Bronchial epithelial cell (primary cell): Measurements from ENCODE around the gene LRRC4C. TPM values are rescaled to one million over a fixed set of nuclear protein-coding genes. Genes with fewer than 3 reads are reported as not detected.

ENCODE experiments used
- DNase-seq: peaks from one replicate; pipeline ENCODE4 v3.0.0-alpha.2; 2010; ENCODE audit warnings: low read depth
- FAIRE-seq: peaks from 2 replicates; lab custom pipeline; 2011; peaks lifted over from hg19 to GRCh38; lab: Jason Lieb, UNC
- H3K27me3 ChIP-seq: 2 replicates; pipeline ENCODE4 v1.5.1; 2011; ENCODE audit warnings: low read length; ENCODE audit not compliant: control insufficient read depth, insufficient read depth
- H3K36me3 ChIP-seq: 2 replicates; pipeline ENCODE4 v1.5.1; 2011; ENCODE audit warnings: low read length; ENCODE audit not compliant: control insufficient read depth, insufficient read depth
- H3K4me3 ChIP-seq: 2 replicates; pipeline ENCODE4 v1.5.1; 2011; ENCODE audit warnings: mild to moderate bottlenecking, low read depth, low read length, control low read depth
- total RNA-seq: library from RNA; depleted of rRNA; stranded (reverse); fragments of >200 nt; gene quantifications from 2 replicates; pipeline ENCODE4 v1.2.1, GENCODE V29; 2014
- TF ChIP-seq, protein P1 (sequence below): IDR thresholded peaks from 2 replicates; pipeline ENCODE4 v1.5.1; 2011; ENCODE audit warnings: mild to moderate bottlenecking, moderate library complexity, low read length, control low read depth, inconsistent platforms; ENCODE audit not compliant: insufficient read depth, severe bottlenecking

Gene LRRC4C
- total RNA-seq, 1 donor from 2014 or later: not detected

DNA sequence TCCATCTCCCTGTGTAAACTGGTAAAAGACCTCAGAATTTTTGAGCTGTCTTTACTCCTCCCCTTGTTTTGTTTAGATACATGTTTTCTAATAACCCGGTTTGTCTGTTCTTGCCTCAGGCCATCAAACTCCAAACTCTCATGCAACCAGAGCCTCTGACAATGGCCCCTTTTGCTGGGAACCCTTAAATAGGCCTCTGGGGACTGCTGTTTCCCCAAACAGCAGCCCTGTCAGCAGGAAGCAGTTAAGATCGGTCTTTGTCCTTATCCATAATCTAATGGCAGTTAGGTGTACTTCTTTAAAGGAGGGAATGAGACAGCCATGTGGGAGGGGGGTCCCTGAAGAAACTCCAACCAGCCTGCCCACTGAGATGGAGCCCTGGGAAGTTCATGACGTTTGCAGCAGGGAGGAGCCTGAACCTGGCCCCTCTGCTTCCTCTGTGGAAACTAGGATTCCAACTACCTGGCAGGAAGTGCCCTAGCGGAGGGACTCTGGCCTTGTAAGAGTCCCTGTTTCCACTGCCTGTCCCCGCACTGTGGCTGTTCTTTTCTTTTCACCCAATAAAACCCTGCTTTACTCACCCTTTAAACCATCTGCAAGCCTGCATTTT, 1354.4 kb downstream of the LRRC4C start:
- no peaks in the 10 kb centered on the region for H3K27me3 ChIP-seq
- no peak overlapping the region for H3K4me3 ChIP-seq
- H3K36me3 ChIP-seq: no peaks in the 10 kb centered on the region
- FAIRE-seq (no peak), DNase-seq (no peak)
- TF ChIP-seq, protein P1, sequence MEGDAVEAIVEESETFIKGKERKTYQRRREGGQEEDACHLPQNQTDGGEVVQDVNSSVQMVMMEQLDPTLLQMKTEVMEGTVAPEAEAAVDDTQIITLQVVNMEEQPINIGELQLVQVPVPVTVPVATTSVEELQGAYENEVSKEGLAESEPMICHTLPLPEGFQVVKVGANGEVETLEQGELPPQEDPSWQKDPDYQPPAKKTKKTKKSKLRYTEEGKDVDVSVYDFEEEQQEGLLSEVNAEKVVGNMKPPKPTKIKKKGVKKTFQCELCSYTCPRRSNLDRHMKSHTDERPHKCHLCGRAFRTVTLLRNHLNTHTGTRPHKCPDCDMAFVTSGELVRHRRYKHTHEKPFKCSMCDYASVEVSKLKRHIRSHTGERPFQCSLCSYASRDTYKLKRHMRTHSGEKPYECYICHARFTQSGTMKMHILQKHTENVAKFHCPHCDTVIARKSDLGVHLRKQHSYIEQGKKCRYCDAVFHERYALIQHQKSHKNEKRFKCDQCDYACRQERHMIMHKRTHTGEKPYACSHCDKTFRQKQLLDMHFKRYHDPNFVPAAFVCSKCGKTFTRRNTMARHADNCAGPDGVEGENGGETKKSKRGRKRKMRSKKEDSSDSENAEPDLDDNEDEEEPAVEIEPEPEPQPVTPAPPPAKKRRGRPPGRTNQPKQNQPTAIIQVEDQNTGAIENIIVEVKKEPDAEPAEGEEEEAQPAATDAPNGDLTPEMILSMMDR: no peak

DNA sequence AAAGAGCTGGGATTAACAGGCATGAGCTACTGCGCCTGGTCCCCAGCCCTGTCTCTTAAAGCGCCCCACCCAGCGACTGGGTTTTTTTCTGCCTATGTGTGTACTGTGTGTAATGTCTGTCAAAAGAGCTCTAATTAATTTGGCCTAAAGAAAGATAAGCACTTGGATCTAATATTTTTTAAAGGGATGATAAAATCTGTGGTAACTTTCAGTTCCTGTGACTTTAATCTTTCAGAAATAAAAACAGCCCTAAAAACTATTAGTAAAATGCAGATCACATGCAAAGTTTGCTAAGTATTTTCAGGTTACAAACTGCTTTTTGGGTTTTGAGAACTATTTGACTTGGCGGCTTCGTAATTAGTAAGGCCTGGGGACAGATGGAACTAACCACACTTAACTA, 1358.7 kb downstream of the LRRC4C start:
- H3K27me3 ChIP-seq: no peaks in the 10 kb centered on the region
- TF ChIP-seq, protein P1: no peak
- DNase-seq (no peak), FAIRE-seq (no peak)
- no peaks in the 10 kb centered on the region for H3K36me3 ChIP-seq
- H3K4me3 ChIP-seq: no peak overlapping the region

DNA sequence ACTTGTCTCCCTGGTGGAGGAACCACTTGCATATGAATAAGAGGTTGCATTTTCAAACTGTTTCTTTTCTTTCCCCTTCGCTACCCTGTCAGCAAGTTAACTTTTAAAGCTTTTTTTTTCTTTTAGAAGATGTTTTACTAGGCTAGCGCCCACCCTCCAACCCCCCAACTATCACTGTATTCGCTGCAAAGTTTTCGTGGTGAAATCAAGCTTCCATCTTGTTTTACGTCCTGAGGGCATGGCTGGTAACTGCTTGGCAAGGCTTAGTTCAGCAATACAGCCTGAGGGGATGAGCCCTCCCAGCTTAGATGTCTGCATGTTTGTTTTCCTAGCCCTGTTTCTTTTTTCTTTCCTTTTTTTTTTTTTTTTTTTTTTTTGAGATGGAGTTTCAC, 1359.3 kb downstream of the LRRC4C start:
- TF ChIP-seq, protein P1: no peak
- FAIRE-seq (no peak), DNase-seq (no peak)
- Histone ChIP-seq H3K36me3 (no peaks in the 10 kb centered on the region), H3K4me3 (no peak overlapping the region), H3K27me3 (no peaks in the 10 kb centered on the region)

DNA sequence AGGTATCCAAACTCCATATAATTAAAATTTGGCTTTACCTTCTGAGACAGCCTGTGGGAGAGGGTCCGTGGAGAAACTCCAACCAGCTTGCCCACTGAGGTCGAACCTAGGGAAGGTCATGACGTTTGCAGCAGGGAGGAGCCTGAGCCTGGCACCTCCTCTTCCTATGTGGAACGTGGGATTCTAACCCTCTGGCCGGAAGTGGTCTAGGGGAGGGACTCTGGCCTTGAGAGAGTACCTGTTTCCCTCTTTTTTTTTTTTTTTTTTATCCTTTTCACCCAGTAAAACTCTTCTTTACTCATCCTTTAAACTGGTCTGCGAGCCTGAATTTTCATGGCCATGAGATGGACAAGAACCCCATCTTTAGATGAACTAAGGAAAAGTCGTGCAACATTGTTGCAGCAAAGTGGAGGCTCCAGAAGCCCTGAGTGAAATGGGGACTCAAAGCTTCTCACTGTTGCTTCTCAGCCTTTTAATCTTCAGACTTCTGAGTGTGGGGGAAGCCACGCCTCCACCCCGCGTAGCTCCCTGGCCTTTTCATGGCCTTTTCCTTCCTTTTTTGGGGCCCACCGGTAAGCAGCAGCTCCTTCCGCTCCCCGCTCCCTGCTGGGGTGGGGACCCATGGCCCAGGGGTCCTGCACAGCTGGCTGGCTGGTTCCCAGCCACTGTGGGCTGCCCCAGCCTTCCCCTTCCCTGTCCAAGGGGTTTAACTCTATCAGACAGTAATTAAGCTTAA, 1359.9 kb downstream of the LRRC4C start:
- FAIRE-seq: no peak
- Histone ChIP-seq H3K4me3 (no peak overlapping the region), H3K27me3 (no peaks in the 10 kb centered on the region), H3K36me3 (no peaks in the 10 kb centered on the region)
- TF ChIP-seq, protein P1: no peak
- no peak for DNase-seq

DNA sequence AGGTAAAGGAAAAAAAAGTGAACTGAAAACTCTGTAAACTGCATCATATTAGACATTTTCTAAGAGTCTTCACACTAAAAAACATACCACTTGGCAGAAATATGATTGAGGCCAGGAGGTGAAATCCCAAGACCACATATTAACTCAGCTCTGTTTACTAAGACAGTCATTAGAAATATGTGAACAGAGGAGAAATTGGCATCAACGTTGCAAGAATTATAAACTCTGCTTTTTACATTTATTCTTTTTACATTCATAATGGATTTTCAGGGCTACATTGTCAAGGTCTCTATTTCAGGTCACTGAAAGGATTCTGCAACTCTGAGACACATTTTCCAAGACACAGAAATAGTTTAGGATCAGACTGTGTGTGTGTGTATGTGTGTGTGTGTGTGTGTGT, 1364.0 kb downstream of the LRRC4C start:
- Histone ChIP-seq H3K4me3 (no peak overlapping the region), H3K36me3 (no peaks in the 10 kb centered on the region), H3K27me3 (no peaks in the 10 kb centered on the region)
- TF ChIP-seq, protein P1: no peak
- FAIRE-seq: no peak
- no peak for DNase-seq
